IPS-18a (cell line): Measurements from ENCODE around the gene ASCC2.

Experiments
- H3K27ac ChIP-seq: one replicate; pipeline ENCODE4 v1.5.1; 2013; ENCODE audit warnings: low read length
- H3K27me3 ChIP-seq: one replicate; pipeline ENCODE4 v1.6.1; 2013; ENCODE audit warnings: mild to moderate bottlenecking, low read length; ENCODE audit not compliant: control insufficient read depth, insufficient read depth
- H3K36me3 ChIP-seq: one replicate; pipeline ENCODE4 v1.6.1; 2013; ENCODE audit warnings: low read depth, low read length; ENCODE audit not compliant: control insufficient read depth
- H3K4me1 ChIP-seq: one replicate; pipeline ENCODE4 v1.6.1; 2013; ENCODE audit warnings: low read depth, low read length; ENCODE audit not compliant: control insufficient read depth
- H3K4me3 ChIP-seq: one replicate; pipeline ENCODE4 v1.5.1; 2013; ENCODE audit warnings: low read length
- H3K9ac ChIP-seq: one replicate; pipeline ENCODE4 v1.6.1; 2013; ENCODE audit warnings: mild to moderate bottlenecking, low read length, moderate library complexity
- H3K9me3 ChIP-seq: one replicate; pipeline ENCODE4 v1.6.1; 2013; ENCODE audit warnings: low read depth, low read length; ENCODE audit not compliant: control insufficient read depth

ASCC2 gene

DNA sequence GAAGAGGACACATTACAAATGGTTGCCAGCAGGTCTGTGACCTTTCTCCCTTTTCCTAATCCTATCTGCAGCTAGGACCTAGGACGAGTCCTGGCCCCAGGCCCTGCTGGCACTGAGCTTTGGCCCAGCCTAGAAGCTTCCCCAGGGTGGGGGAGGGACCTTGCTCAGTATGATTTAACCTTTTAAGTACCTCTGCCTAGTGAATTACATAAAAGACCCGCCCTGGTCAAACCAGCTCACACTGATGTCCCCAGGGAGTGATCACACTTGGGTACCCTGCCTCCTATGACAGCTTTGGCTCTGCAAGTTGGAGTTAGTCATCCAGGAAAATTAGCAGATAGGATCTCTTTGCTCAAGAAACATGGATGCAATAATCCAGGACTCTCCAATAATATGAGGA, 21.9 kb downstream of the ASCC2 start:
- Histone ChIP-seq H3K9me3 (no peaks in the 10 kb centered on the region), H3K27me3 (no peaks in the 10 kb centered on the region), H3K36me3 (peaks cover 26% of the 10 kb centered on the region), H3K4me3 (no peak overlapping the region), H3K9ac (no peak overlapping the region), H3K4me1 (no peaks in the 10 kb centered on the region), H3K27ac (no peak overlapping the region)

- H3K9ac ChIP-seq: no peak overlapping the region
- no peak overlapping the region for H3K27ac ChIP-seq
- H3K36me3 ChIP-seq: peaks cover 25% of the 10 kb centered on the region
- no peaks in the 10 kb centered on the region for H3K4me1 ChIP-seq
- H3K27me3 ChIP-seq: no peaks in the 10 kb centered on the region
- no peak overlapping the region for H3K4me3 ChIP-seq
- no peaks in the 10 kb centered on the region for H3K9me3 ChIP-seq
Observed at GRCh38 chr22:29815580-29815979, 22.5 kb downstream of the ASCC2 start.

GRCh38 chr22:29814003-29814402, 24.1 kb downstream of the ASCC2 start:
- Histone ChIP-seq H3K27ac (no peak overlapping the region), H3K4me3 (no peak overlapping the region), H3K36me3 (peaks cover 22% of the 10 kb centered on the region), H3K9me3 (no peaks in the 10 kb centered on the region), H3K27me3 (no peaks in the 10 kb centered on the region), H3K4me1 (no peaks in the 10 kb centered on the region), H3K9ac (no peak overlapping the region)

DNA sequence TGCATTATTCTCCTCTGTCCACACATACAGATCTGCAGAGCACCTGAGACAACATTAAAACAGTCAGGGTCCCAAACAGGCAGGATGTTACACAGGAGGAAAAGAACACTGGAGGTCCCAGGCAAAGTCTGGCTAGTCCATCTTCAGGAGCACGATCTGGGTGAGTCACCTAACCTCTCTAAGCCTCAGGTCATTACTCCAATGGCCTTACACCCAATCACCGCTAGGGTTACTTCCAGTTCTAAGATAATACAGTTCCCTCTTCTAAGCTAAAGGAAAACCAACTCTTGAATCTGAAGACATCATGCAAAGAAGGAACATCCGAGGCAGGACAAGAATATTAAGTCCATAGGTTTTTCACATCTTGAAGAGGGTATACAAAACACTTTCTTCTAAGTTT, 24.5 kb downstream of the ASCC2 start:
- Histone ChIP-seq H3K4me1 (no peaks in the 10 kb centered on the region), H3K9me3 (no peaks in the 10 kb centered on the region), H3K36me3 (peaks cover 22% of the 10 kb centered on the region), H3K4me3 (no peak overlapping the region), H3K9ac (no peak overlapping the region), H3K27me3 (no peaks in the 10 kb centered on the region), H3K27ac (no peak overlapping the region)

DNA sequence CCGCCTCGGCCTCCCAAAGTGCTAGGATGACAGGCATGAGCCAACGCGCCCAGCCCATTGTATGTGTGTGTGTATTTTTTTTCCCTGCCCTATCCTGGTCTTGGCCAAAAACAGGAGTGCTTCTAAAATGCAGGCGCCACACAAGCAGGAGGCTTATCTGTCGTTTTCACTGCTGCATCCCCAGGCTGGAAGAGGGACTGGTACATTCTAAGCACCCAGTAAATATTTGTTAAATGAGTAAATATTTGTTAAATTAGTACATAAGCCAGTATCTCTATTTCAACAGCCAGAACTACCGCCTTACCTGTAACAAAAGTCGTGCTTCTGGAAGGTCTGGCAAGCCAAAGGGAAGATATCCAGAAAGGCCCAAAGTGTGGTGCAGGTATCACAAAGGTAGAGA, 24.9 kb downstream of the ASCC2 start:
- peaks cover 22% of the 10 kb centered on the region for H3K36me3 ChIP-seq
- H3K9ac ChIP-seq: no peak overlapping the region
- H3K27me3 ChIP-seq: no peaks in the 10 kb centered on the region
- no peak overlapping the region for H3K4me3 ChIP-seq
- no peaks in the 10 kb centered on the region for H3K9me3 ChIP-seq
- no peak overlapping the region for H3K27ac ChIP-seq
- no peaks in the 10 kb centered on the region for H3K4me1 ChIP-seq

DNA sequence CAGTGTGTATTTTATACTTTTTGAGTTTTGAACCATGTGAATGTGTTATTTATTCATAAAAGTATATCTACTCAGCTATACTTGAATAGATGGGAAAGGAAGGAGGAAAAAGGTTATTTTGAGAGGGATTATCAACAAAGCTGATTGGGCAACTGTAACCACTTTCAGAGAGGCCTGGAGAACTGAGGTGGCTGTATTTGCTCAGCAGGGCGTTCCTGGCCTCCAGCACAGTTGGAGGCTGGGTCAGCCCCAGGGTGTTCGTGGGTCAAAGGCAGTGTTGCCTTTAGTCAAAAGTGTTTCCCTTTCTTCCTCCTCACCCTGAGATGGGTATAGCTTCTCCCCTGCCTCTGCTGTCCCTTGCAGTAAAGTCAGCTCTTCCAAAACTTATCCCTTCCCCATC, 26.7 kb downstream of the ASCC2 start:
- H3K9ac ChIP-seq: no peak overlapping the region
- no peak overlapping the region for H3K4me3 ChIP-seq
- H3K4me1 ChIP-seq: no peaks in the 10 kb centered on the region
- H3K9me3 ChIP-seq: no peaks in the 10 kb centered on the region
- no peak overlapping the region for H3K27ac ChIP-seq
- H3K27me3 ChIP-seq: no peaks in the 10 kb centered on the region
- peaks cover 32% of the 10 kb centered on the region for H3K36me3 ChIP-seq

DNA sequence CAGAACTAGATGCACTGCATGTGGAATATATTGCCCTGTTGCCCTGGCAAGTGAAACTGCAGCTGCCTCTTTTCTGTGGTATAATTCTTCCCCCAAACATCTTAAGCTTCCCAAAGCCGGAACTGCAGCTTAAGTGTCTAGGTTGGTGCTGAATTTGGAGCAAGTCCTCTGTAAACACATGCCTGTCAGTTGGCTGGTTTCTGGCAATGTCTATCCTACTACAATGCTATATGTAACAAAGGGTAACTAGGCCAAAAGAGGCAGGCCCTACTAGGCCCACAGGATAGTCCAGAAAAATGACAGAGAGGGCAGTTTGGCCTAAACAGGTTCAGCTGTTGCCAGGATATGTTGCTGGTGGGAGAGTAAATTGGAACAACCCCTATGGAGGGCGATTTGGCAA, 27.9 kb downstream of the ASCC2 start:
- no peaks in the 10 kb centered on the region for H3K27me3 ChIP-seq
- no peak overlapping the region for H3K4me3 ChIP-seq
- H3K9me3 ChIP-seq: no peaks in the 10 kb centered on the region
- no peak overlapping the region for H3K9ac ChIP-seq
- no peak overlapping the region for H3K27ac ChIP-seq
- H3K4me1 ChIP-seq: no peaks in the 10 kb centered on the region
- peaks cover 37% of the 10 kb centered on the region for H3K36me3 ChIP-seq

GRCh38 chr22:29806196-29806595, 31.9 kb downstream of the ASCC2 start:
- H3K27ac ChIP-seq: no peak overlapping the region
- H3K4me3 ChIP-seq: no peak overlapping the region

DNA sequence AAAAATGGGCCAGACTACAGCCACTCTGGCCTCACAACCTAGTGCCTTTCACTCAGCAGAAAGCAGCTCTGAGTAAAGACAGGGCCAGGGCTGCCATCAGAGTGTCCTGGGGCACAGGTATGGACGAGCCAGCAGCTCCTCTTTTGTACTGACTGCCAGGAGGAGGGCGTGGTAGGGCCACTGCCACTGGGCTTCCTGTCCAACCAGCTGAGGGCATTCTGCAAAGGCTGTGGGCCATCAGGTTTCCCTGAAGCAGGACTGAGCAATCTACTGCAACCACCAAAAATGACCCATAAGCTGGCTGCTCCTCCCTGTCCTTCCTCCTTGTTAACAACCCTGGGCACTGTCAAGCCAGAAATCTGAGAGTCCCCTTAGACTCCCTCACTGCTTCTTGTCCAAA, 33.1 kb downstream of the ASCC2 start:
- peaks cover 52% of the 10 kb centered on the region for H3K36me3 ChIP-seq
- H3K4me3 ChIP-seq: no peak overlapping the region
- no peaks in the 10 kb centered on the region for H3K9me3 ChIP-seq
- H3K9ac ChIP-seq: no peak overlapping the region
- no peaks in the 10 kb centered on the region for H3K4me1 ChIP-seq
- no peak overlapping the region for H3K27ac ChIP-seq
- H3K27me3 ChIP-seq: no peaks in the 10 kb centered on the region

More at GRCh38 chr22:29806196-29806595, 31.9 kb downstream of the ASCC2 start:
- H3K9me3 ChIP-seq: no peaks in the 10 kb centered on the region
- H3K4me1 ChIP-seq: no peaks in the 10 kb centered on the region
- H3K9ac ChIP-seq: no peak overlapping the region
- H3K36me3 ChIP-seq: peaks cover 44% of the 10 kb centered on the region
- H3K27me3 ChIP-seq: no peaks in the 10 kb centered on the region

DNA sequence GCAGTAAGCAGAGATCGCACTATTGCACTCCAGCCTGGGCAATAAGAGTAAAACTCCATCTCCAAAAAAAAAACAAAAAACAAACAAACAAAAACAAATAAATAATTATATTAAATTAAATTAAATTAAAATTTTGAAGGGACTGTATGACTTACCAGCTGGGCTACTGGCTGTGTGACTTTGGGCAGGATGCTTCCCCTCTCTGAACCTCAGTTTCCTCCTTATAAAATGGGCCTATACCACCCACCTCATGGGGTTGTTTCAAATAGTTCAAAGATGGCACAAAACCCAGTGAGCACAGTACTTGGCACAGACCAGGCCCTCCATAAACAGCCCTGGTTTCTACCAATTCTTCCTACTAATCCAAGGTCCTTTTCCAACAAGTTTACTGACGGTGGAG, 34.9 kb downstream of the ASCC2 start:
- Histone ChIP-seq H3K36me3 (peaks cover 55% of the 10 kb centered on the region), H3K4me3 (no peak overlapping the region), H3K9me3 (no peaks in the 10 kb centered on the region), H3K9ac (no peak overlapping the region), H3K27me3 (no peaks in the 10 kb centered on the region), H3K4me1 (no peaks in the 10 kb centered on the region), H3K27ac (no peak overlapping the region)

DNA sequence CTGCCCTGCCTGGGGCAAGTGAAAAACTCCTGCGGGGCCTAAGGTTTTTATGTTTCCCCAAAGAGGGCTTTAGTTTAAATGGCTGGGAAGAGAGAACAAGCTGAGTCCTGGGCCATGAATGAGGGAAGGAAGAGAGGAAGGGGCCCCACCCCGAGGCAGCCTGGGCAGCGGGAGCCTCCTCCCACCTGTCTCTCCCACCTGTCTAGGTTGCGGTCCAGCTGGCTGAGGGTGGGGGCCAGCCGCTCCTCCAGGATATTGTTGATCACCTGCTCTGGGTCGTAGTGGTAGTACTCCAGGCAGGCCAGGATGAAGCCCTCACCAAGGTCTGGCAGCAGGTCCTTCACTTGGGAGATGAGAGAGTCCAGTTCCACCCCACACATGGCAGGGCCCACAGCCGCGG, 36.3 kb downstream of the ASCC2 start:
- no peak overlapping the region for H3K4me3 ChIP-seq

DNA sequence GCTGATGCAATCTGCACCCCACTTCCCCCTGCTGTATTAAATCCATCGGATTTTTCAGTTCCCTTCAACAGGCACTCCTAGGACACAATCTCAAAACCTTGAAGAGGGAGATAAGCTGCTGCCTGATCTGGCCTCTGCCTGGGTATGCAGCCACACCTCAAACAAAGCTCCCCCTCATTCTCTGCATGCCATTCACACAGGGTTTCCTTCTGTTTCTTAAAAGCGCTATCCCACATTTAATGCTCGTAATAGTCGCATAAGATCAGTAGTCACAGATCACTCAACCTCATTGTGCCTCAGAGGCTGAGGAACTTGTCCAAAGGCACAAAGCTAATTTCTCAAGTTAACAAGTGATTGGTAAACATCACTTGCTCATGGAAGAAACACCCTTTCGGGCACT, 36.9 kb downstream of the ASCC2 start:
- Histone ChIP-seq H3K9me3 (no peaks in the 10 kb centered on the region), H3K27ac (no peak overlapping the region), H3K4me1 (no peaks in the 10 kb centered on the region), H3K9ac (no peak overlapping the region), H3K27me3 (no peaks in the 10 kb centered on the region), H3K4me3 (no peak overlapping the region), H3K36me3 (peaks cover 47% of the 10 kb centered on the region)

More for the DNA sequence above, 36.3 kb downstream of the ASCC2 start:
- Histone ChIP-seq H3K9me3 (no peaks in the 10 kb centered on the region), H3K27me3 (no peaks in the 10 kb centered on the region), H3K9ac (no peak overlapping the region), H3K27ac (no peak overlapping the region), H3K4me1 (no peaks in the 10 kb centered on the region), H3K36me3 (peaks cover 49% of the 10 kb centered on the region)
